K562 (cell line): Measurements from ENCODE around the gene NDUFC2. TPM values are rescaled to one million over a fixed set of nuclear protein-coding genes. Genes with fewer than 3 reads are reported as not detected.
A peak's percentile ranks its signal among the peaks of the same experiment; 100 is the strongest.

Experiments used
- CBFA2T3 ChIP-seq: fragments of 450-650 bp; IDR thresholded peaks from 2 replicates; pipeline ENCODE4 v1.6.1; 2017
- DMBX1 ChIP-seq: fragments of 250-450 bp; sonication (Bioruptor Pico); IDR thresholded peaks from 2 replicates; pipeline ENCODE4 v1.8.0; 2022; ENCODE audit warnings: inconsistent platforms, mild to moderate bottlenecking, moderate library complexity, borderline replicate concordance
- E2F8 ChIP-seq: fragments of 450-650 bp; IDR thresholded peaks from 2 replicates; pipeline ENCODE4 v1.7.1; 2018; ENCODE audit warnings: mild to moderate bottlenecking, low read depth; ENCODE audit not compliant: partially characterized antibody
- PYGO2 ChIP-seq: fragments of 450-650 bp; IDR thresholded peaks from 2 replicates; pipeline ENCODE4 v1.6.1; 2016; ENCODE audit warnings: mild to moderate bottlenecking, missing genetic modification characterization, moderate library complexity, missing compliant biosample characterization
- SIN3A ChIP-seq, 2 experiments: fragments of 150-350 bp in 1 of 2; IDR thresholded peaks; 2 replicates each; pipeline ENCODE4 v1.6.1; 2011 to 2016; ENCODE audit warnings: borderline replicate concordance in 2 of 2, low read depth in 2 of 2, low read length in 2 of 2, mild to moderate bottlenecking in 2 of 2, moderate library complexity in 2 of 2; ENCODE audit not compliant: control insufficient read depth in 1 of 2
- SMC3 ChIP-seq: conservative IDR thresholded peaks from 2 replicates; pipeline ENCODE4 v1.6.1; 2011; ENCODE audit warnings: low read depth, low read length, improper control_type of control experiment; ENCODE audit not compliant: insufficient read depth
- ZBTB11 ChIP-seq, 3 experiments: fragments of 200-800 bp in 1 of 3; fragments of 250-450 bp in 1 of 3; fragments of 450-650 bp in 1 of 3; sonication (Bioruptor Pico) in 1 of 3; sonication (Bioruptor generic) in 1 of 3; formaldehyde crosslinking in 1 of 3; IDR thresholded peaks; 2 replicates each; pipeline versions ENCODE4 v1.6.1 to v1.8.0; 2016 to 2022; ENCODE audit warnings: mild to moderate bottlenecking in 2 of 3, missing genetic modification characterization in 2 of 3, missing compliant biosample characterization in 1 of 3, moderate library complexity in 1 of 3
- ZNF699 ChIP-seq: fragments of 250-450 bp; sonication (Bioruptor Pico); IDR thresholded peaks from 2 replicates; pipeline ENCODE4 v1.8.0; 2021; ENCODE audit warnings: mild to moderate bottlenecking, moderate library complexity; ENCODE audit not compliant: insufficient replicate concordance
- ZNF780A ChIP-seq: fragments of 250-450 bp; sonication (Bioruptor Pico); IDR thresholded peaks from 2 replicates; pipeline ENCODE4 v1.5.0; 2021; ENCODE audit warnings: mild to moderate bottlenecking
- polyA plus RNA-seq, 8 experiments: library from polyadenylated mRNA; depleted of rRNA in 4 of 8; stranded (reverse) in 5 of 8; unstranded in 3 of 8; fragments of >200 nt; fragmentation: Nextera tagmentation in 2 of 8; fragmentation: Illumina TruSeq in 1 of 8; extraction: Ambion mirVana in 2 of 8; extraction: Trizol in 1 of 8; gene quantifications; 2 replicates each; pipeline versions ENCODE4 v1.2.1 to v1.2.3, GENCODE V29; 2011 to 2014; ENCODE audit warnings: inconsistent platforms in 1 of 8, missing spikeins in 1 of 8
- total RNA-seq, 7 experiments: library from RNA; depleted of rRNA in 6 of 7; stranded (reverse); fragments of >200 nt in 6 of 7; fragmentation: Illumina TruSeq in 2 of 7; extraction: Trizol in 2 of 7; gene quantifications; 2 replicates each; pipeline versions ENCODE4 v1.2.1 to v1.2.3, GENCODE V29; 2011 to 2021; ENCODE audit warnings: low replicate concordance in 1 of 7
- TF ChIP-seq, protein P1 (sequence below): fragments of 450-650 bp; IDR thresholded peaks from 2 replicates; pipeline ENCODE4 v1.6.1; 2016; ENCODE audit warnings: low read depth

Gene NDUFC2
- total and polyA plus RNA-seq, 9 of the 15 experiments (the other 6 are each of a cell fraction or from before 2014, with no cell fraction given): 168 to 1,119 (median 442) TPM

DNA sequence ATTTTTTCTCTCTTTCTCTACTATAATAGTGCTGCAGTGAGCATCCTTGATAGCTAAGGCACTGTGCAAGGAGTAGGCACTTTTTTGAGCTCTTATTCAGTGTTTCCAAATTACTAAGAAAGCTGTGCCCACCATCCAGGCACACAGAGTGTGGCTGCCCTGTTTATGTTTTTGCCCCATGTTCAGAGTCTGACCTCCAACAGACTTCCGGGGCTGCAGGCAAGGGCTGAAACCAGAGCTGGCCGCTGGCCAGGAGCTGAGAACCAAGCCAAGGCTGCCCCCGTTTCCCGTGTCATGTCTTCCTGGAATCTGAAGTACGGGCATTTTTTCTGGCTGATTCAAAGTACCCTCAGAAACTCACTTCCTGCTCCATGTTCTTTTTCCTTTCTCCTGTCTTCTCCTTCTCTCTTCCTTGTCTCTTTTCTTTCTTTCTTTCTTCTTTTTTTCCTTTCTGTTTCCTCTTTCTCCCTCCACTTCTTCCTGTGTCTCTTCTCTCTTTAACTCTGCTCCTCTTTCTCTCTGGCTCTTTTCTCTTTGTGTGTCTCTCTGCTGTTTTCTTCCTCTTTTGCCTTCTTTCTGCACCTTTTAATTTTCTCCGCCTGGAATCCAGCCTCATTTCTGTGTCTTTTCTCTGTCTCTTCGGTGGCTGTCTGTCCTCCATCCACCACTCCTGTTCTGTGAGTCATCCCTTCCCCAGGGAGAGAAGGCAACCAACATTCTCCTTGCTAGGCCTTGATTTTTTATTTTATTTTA lies 39.6 kb downstream of the NDUFC2 start (continued):
- TF ChIP-seq, protein P1, sequence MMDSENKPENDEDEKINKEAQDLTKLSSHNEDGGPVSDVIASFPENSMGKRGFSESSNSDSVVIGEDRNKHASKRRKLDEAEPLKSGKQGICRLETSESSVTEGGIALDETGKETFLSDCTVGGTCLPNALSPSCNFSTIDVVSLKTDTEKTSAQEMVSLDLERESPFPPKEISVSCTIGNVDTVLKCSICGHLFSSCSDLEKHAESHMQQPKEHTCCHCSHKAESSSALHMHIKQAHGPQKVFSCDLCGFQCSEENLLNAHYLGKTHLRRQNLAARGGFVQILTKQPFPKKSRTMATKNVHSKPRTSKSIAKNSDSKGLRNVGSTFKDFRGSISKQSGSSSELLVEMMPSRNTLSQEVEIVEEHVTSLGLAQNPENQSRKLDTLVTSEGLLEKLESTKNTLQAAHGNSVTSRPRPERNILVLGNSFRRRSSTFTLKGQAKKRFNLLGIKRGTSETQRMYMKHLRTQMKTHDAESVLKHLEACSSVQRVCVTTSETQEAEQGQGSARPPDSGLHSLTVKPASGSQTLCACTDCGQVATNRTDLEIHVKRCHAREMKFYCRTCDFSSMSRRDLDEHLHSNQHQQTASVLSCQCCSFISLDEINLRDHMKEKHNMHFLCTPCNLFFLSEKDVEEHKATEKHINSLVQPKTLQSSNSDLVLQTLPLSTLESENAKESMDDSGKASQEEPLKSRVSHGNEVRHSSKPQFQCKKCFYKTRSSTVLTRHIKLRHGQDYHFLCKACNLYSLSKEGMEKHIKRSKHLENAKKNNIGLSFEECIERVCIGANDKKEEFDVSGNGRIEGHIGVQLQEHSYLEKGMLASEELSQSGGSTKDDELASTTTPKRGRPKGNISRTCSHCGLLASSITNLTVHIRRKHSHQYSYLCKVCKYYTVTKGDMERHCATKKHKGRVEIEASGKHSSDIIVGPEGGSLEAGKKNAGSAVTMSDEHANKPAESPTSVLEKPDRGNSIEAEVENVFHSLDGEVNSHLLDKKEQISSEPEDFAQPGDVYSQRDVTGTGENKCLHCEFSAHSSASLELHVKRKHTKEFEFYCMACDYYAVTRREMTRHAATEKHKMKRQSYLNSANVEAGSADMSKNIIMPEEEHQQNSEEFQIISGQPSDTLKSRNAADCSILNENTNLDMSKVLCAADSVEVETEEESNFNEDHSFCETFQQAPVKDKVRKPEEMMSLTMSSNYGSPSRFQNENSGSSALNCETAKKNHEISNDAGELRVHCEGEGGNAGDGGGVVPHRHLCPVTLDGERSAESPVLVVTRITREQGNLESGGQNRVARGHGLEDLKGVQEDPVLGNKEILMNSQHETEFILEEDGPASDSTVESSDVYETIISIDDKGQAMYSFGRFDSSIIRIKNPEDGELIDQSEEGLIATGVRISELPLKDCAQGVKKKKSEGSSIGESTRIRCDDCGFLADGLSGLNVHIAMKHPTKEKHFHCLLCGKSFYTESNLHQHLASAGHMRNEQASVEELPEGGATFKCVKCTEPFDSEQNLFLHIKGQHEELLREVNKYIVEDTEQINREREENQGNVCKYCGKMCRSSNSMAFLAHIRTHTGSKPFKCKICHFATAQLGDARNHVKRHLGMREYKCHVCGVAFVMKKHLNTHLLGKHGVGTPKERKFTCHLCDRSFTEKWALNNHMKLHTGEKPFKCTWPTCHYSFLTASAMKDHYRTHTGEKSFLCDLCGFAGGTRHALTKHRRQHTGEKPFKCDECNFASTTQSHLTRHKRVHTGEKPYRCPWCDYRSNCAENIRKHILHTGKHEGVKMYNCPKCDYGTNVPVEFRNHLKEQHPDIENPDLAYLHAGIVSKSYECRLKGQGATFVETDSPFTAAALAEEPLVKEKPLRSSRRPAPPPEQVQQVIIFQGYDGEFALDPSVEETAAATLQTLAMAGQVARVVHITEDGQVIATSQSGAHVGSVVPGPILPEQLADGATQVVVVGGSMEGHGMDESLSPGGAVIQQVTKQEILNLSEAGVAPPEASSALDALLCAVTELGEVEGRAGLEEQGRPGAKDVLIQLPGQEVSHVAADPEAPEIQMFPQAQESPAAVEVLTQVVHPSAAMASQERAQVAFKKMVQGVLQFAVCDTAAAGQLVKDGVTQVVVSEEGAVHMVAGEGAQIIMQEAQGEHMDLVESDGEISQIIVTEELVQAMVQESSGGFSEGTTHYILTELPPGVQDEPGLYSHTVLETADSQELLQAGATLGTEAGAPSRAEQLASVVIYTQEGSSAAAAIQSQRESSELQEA: peak; percentile 53; the same call in 1 of the 2 replicates
- TF ChIP-seq PYGO2 (tag) (0 out of 2 replicates have a peak, but pooled peaks have one; percentile 9), ZBTB11 (CRISPR knock-in tag; IDR thresholded peaks at IDR 0.05) (0 out of 6 replicates have a peak, but pooled peaks of 1 of the 3 experiments have one; percentile 16), CBFA2T3 (peak; percentile 32; the same call in 1 of the 2 replicates), ZNF780A (CRISPR knock-in tag) (no peak), SIN3A (IDR thresholded peaks at IDR 0.05; ENCODE audit: borderline replicate concordance in 2 of 2, control insufficient read depth in 1 of 2, low read depth in 2 of 2, low read length in 2 of 2) (no peak), ZNF699 (CRISPR knock-in tag) (no peak), DMBX1 (CRISPR knock-in tag) (peak; percentile 51; the same call in 1 of the 2 replicates), SMC3 (no peak), E2F8 (peak; percentile 48)
